ENCODE data around the gene CLGN.

CLGN gene

GRCh38 chr4:140374130-140374477, 53.3 kb downstream of the CLGN start:
- DNase-seq (ENCODE audit: low spot score) = no peak

GRCh38 chr4:140373328-140374129, 53.9 kb downstream of the CLGN start, which contains the start of gene SCOC:
Gene SCOC, plus strand, starts transcription at chr4:140373646. Its CDS starts 5,525 bp downstream, at chr4:140379171.
- peak; percentile 97 for DNase-seq (ENCODE audit: low spot score)

GRCh38 chr4:140372751-140373327, 54.6 kb downstream of the CLGN start:
- DNase-seq (ENCODE audit: low spot score) = no peak

- no peak for DNase-seq (ENCODE audit: low spot score)
Measured at GRCh38 chr4:140368686-140369085, 58.8 kb downstream of the CLGN start.

DNA sequence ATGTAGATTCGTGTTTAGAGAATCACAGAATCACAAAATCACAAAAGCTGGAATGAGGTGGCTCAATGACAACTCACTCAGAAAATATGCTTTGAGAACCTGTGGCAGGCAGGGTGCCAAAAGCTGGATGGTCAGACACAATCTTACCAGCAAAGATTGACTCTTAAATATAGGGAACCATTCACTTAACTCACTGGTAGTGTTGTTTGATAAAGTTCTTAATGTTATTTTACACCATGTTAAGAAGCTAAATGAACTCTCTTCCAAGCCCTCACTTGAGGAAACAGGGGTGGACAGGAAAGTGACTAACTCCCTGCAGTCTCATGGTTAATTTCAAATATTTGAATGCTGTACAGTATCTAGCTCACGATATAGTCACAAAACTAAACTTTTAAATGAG, 59.7 kb downstream of the CLGN start:
- no peak for DNase-seq (ENCODE audit: low spot score)

DNA sequence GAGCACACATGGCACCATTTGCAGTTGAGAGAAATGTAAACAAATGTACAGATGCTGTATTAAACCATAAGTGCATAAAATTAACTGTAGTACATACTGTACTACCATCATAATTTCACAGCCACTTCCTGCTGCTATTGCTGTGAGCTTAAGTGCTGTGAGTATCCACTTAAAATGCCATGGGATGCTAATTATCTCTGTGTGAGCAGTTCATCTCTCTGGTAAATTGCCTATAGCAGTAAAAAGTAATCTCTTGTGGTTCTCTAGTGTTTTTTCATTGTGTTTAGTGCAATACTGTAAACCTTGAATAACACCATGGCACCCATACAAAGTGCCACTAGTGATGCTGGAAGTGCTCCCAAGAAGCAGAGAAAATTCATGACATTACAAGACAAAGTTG, 63.9 kb downstream of the CLGN start:
- no peak for DNase-seq (ENCODE audit: low spot score)

DNA sequence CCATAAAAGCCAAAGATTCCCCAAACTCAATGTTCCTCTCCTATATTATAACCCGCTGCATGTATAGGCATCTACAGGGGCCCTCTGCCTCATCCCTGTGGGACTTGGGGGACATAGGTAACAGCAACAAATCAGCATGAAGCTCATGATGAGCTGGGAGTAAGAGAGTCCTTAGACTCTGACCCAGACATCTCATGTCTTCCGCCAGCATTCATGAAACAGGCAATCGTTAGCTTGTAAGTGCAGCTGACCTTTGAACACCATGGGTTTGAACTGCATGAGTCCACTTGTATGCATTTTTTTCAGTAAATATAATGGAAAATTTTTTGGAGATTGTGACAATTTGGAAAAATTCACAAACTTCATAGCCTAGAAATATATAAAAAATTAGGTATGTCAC, 64.4 kb downstream of the CLGN start:
- no peak for DNase-seq (ENCODE audit: low spot score)

DNA sequence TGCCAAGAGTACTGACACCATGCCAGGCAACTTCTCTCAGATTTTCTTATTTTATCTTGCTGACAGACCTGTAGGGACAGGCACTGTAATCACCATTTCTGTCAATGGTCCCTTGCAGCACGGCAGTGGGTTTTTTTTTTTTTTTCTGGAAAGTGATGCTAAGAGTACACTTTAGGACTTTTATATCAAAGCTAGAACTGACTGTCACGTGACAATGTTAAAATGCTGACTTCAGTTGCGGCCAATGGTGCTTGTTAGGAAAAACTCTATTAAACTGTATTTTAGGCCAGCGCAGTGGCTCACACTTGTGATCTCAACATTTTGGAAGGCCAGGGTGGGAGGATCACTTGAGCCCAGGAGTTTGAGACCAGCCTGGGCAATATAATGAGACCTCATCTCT, 66.3 kb downstream of the CLGN start:
- DNase-seq (ENCODE audit: low spot score) = no peak

DNA sequence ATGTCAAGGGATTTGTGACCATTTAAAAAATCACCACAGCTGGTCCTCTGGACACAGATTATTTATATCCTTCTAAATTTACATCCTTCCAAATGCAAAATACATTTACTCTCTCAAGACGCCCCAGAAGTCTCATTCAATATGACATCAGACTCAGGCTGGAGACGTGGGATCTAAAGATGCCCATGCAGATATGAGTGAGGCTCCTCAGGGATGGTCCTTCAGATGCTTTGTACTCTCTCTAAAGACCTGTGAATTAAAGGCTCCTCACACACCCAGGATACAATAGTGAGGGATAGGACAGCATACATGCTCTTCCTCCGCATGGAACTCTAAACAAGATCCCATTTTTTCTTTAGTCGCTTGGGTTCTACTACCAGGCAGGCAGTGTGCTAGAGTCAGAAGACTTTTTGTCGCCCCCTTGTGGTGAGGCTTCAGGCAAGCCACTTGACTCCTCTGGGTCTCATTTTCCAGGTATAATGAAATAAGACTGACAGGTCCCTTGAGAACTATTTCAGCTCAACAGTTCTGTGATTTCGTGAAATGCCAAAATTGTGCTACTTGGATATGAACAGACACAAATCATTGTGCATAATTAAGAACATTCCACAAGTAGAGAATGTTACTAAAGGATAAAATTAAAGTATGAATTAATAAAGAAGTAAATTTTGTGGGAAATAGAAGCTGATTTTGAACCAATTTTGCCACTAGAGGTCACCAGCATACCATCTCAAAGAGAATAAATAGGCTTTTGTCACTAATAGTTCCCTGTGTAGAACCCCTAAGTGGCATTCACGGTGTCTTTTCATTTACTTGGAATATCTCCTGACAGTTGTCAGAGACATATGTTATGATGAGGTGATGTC, 67.7 kb downstream of the CLGN start:
- no peak for DNase-seq (ENCODE audit: low spot score)

DNA sequence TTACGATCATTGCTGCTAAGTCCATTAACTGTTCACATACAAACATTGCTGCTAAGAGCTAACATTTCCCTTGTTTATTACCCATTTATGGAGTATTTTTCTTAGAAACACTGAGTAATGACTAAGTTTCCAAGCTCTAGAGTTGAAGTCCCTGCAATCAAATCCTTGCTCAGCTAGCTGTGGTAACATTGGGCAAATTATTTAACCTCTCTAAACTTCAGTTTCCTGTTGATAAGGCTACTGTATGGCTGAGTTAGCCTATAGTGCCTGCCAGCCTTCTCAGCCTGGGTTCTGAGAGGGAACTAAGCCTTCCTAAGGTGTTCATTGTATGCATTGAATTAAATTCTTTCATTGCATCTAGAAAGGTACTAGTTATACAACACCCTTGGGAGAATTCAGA, 69.2 kb downstream of the CLGN start:
- no peak for DNase-seq (ENCODE audit: low spot score)

DNA sequence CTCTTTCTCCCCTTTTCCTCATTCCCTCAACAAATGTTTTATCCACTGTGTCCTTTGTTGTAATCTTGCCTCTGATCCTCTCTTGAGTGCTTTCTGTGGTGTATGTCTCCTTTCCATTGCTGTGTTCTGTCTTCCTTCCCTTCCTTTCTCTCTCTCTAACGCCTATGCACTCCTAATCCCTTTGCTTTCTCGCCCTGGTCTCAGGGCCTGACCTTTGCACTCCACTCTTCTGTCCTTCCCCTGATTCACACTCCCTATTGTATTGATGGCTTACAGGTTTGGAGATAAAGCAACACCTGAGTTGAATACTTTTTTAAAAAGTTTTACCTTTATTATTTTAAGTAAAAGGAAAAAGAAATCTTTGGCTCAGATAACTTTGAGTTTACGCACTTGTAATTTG, 69.6 kb downstream of the CLGN start:
- DNase-seq (ENCODE audit: low spot score) = no peak

- no peak for DNase-seq (ENCODE audit: low spot score)
Measured at GRCh38 chr4:140355288-140355687, 72.2 kb downstream of the CLGN start.

- DNase-seq (ENCODE audit: low spot score) = no peak
Measured at GRCh38 chr4:140353786-140354185, 73.7 kb downstream of the CLGN start.

DNA sequence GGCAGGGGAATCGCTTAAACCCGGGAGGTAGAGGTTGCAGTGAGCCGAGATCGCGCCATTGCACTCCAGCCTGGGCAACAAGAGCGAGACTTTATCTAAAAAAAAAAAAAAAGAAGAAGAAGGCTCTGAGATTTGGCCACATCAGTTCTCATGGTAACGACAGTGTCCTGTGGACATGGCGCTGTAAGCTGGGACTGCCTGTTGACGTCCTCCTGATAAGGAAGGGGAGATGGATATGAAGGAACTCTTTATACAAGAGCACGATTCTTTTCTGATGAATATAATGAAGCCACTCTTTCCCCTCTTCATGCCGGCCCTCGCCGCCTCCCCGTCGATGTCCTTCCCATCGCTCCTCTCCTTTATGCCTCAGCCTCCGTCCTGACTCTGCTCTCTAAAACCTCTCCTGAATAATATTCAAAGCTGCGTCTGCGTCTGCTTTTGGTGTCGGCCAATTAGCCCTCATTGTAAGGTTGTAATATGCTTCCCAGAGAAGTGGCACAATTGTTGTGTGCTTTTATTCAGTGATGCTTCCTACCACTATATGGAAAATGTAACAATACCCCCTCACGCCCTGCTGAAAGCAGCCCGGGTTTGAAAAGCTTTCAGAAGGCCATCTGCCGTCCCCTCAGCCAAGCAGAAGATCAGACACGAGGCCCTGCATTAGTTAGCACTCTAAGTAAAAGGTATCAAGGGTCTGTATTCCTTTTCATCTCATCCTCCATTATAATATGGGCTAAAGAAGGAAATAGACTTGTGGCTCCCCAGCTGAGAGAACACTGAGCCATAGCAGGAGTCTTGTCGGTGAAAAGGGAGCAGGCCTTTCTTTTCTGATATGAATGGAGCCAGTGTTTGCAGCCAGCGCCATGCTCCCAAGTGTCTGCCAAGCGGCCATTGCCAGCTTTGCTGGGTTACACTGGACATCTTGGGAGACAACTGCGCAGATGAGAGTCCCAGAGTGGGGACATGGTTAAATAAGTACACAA, 76.1 kb downstream of the CLGN start:
- no peak for DNase-seq (ENCODE audit: low spot score)

DNA sequence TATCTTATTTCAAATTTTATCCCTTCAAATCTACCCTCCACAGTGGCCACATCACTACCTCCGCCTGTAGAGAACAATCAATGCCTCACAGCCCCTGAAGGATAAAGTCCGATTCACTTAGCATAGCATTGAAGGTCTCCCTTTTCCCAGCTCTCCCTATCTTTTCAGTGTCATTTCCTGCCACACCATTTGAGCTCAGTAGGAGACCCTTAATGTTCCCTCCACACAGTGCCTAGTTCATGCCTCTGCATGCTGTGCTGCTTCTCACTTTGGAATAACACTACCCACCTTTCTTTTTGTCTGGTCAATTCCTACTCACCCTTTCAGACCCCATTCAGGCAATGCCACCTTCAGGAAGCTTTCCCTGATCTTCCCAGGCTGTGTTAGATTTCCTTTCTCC, 77.6 kb downstream of the CLGN start:
- DNase-seq (ENCODE audit: low spot score) = no peak

GRCh38 chr4:140346136-140346535, 81.3 kb downstream of the CLGN start:
- DNase-seq (ENCODE audit: low spot score) = no peak

- DNase-seq (ENCODE audit: low spot score) = no peak
Measured at GRCh38 chr4:140344621-140345020, 82.8 kb downstream of the CLGN start.

GRCh38 chr4:140344101-140344500, 83.3 kb downstream of the CLGN start:
- no peak for DNase-seq (ENCODE audit: low spot score)

DNA sequence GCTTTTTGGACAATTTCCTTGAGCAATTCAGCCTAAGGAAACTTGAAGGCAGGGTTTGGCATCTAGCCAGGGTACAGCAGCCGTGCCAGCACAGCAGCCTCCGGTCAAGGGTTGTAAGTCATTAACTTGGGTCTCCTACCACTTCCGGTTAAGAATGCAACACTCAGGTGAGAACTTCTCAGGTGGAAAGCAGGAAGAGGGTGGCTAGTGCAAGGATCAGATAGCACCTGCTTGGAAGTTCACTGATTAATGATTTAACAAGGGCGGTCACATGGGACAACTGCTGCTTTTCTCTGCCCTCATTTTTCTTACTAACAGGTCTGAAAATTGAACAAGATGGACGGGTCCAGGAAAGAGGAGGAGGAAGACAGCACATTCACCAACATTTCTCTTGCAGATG, 84.1 kb downstream of the CLGN start:
- DNase-seq (ENCODE audit: low spot score) = no peak

DNA sequence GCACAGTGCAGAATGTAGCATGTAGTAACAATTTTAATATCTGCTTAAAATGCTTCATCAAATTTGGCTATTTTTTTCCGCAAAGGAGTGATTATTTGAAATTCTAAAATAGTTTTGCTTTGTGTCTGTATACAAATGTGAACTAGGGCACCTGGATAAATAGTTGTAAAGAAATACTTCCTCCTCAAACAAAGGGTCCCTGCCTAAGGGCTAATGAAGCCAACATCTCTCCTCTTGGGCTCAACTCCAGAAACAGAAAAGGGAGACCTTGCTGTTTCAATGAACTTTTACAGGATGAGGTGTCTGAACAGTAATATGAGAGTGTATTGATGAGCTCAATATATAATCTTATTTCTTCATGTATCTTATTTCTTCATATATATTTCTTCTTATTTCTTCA, 84.8 kb downstream of the CLGN start:
- no peak for DNase-seq (ENCODE audit: low spot score)
